Left ventricle myocardium inferior (tissue), 1 donor: ENCODE data around the gene ACBD6. TPM values are rescaled to one million over a fixed set of nuclear protein-coding genes. Genes with fewer than 3 reads are reported as not detected.

Source experiments
- DNase-seq: peaks from one replicate; pipeline ENCODE4 v3.0.0-alpha.2; 2020
- H3K27ac ChIP-seq: fragments of 200-600 bp; replicated peaks from 2 replicates; pipeline ENCODE4 v1.8.0; 2021
- H3K27me3 ChIP-seq: fragments of 200-600 bp; 2 replicates; pipeline ENCODE4 v1.8.0; 2021; ENCODE audit warnings: low read depth
- H3K36me3 ChIP-seq: fragments of 200-600 bp; 2 replicates; pipeline ENCODE4 v1.8.0; 2021
- H3K4me1 ChIP-seq: fragments of 200-600 bp; 2 replicates; pipeline ENCODE4 v1.8.0; 2021
- H3K4me3 ChIP-seq: fragments of 200-600 bp; 2 replicates; pipeline ENCODE4 v1.8.0; 2021; ENCODE audit warnings: mild to moderate bottlenecking, moderate library complexity
- H3K9me3 ChIP-seq: fragments of 200-600 bp; replicated peaks from 2 replicates; pipeline ENCODE4 v1.8.0; 2021
- CTCF ChIP-seq: fragments of 200-600 bp; IDR thresholded peaks from 2 replicates; pipeline ENCODE4 v1.8.0; 2021; ENCODE audit warnings: antibody characterized with exemption, mild to moderate bottlenecking, borderline replicate concordance
- intact Hi-C: fragments of 100-400 bp; cut with micrococcal nuclease; formaldehyde crosslinking; loops from one replicate; pipeline ENCODE4 v1.11.0; 2022
- total RNA-seq: library from RNA; stranded (reverse); fragmentation: NEBNext Ultra II Directional; extraction: Animal tissue kit (Norgen Biotek cat#: 25700); gene quantifications from one replicate; pipeline ENCODE4 v1.2.1, GENCODE V29; 2021
- donor health status: DM: no; HTN: yes; CAD: no; lungs with severe emphysema.

Gene ACBD6
- total RNA-seq, 1 donor from 2014 or later = 18.2 TPM

- Histone ChIP-seq H3K27ac (no peak overlapping the region), H3K4me1 (no peaks in the 10 kb centered on the region), H3K27me3 (peaks cover 35% of the 10 kb centered on the region), H3K36me3 (no peaks in the 10 kb centered on the region), H3K4me3 (no peak overlapping the region), H3K9me3 (no peaks in the 10 kb centered on the region)
- TF ChIP-seq CTCF = no peak
- no peak for DNase-seq
- intact Hi-C loops = no loop called here
These were observed 236.5 kb downstream of the ACBD6 start for GRCh38 chr1:180265871-180266270.

GRCh38 chr1:180265201-180265600, 237.2 kb downstream of the ACBD6 start:
- no peaks in the 10 kb centered on the region for H3K4me1 ChIP-seq
- intact Hi-C loops = no loop called here
- no peak overlapping the region for H3K27ac ChIP-seq
- H3K27me3 ChIP-seq = peaks cover 42% of the 10 kb centered on the region
- no peaks in the 10 kb centered on the region for H3K9me3 ChIP-seq
- DNase-seq = no peak
- no peak for TF ChIP-seq CTCF
- H3K4me3 ChIP-seq = no peak overlapping the region
- H3K36me3 ChIP-seq = no peaks in the 10 kb centered on the region

GRCh38 chr1:180264595-180264994, 237.8 kb downstream of the ACBD6 start:
- Histone ChIP-seq H3K27ac (no peak overlapping the region), H3K4me1 (no peaks in the 10 kb centered on the region), H3K9me3 (no peaks in the 10 kb centered on the region), H3K4me3 (no peak overlapping the region), H3K27me3 (peaks cover 48% of the 10 kb centered on the region), H3K36me3 (no peaks in the 10 kb centered on the region)
- intact Hi-C loops = no loop called here
- DNase-seq = no peak
- TF ChIP-seq CTCF = no peak

GRCh38 chr1:180262628-180263488, 239.5 kb downstream of the ACBD6 start:
- Histone ChIP-seq H3K4me1 (no peaks in the 10 kb centered on the region), H3K4me3 (no peak overlapping the region), H3K36me3 (no peaks in the 10 kb centered on the region), H3K9me3 (no peaks in the 10 kb centered on the region), H3K27me3 (peaks cover 65% of the 10 kb centered on the region), H3K27ac (no peak overlapping the region)
- no peak for TF ChIP-seq CTCF
- DNase-seq = no peak
- intact Hi-C loops = no loop called here

GRCh38 chr1:180261524-180262155, 240.7 kb downstream of the ACBD6 start:
- Histone ChIP-seq H3K36me3 (no peaks in the 10 kb centered on the region), H3K27me3 (peaks cover 78% of the 10 kb centered on the region), H3K4me1 (no peaks in the 10 kb centered on the region), H3K27ac (no peak overlapping the region), H3K9me3 (no peaks in the 10 kb centered on the region), H3K4me3 (no peak overlapping the region)
- DNase-seq = no peak
- intact Hi-C loops = no loop called here
- TF ChIP-seq CTCF = no peak
